Activated T-cell treated with anti-CD3 and anti-CD28 coated beads, Interleukin-2, amount 50 U/mL, for 24 hours (primary cell): Measurements from ENCODE around the gene IPO9.

ENCODE experiments used
- DNase-seq: peaks from one replicate; pipeline ENCODE4 v3.0.0-alpha.2; 2020
- H3K27ac Mint-ChIP-seq: 2 replicates; pipeline ENCODE4 v1.8.0; 2020; ENCODE audit warnings: mild to moderate bottlenecking, mixed read lengths
- H3K27me3 Mint-ChIP-seq: 2 replicates; pipeline ENCODE4 v1.8.0; 2020; ENCODE audit warnings: mixed read lengths
- H3K36me3 Mint-ChIP-seq: 2 replicates; pipeline ENCODE4 v1.8.0; 2020; ENCODE audit warnings: low read depth, mixed read lengths
- H3K4me1 Mint-ChIP-seq: 2 replicates; pipeline ENCODE4 v1.8.0; 2020; ENCODE audit warnings: low read depth, mixed read lengths
- H3K4me3 Mint-ChIP-seq: 2 replicates; pipeline ENCODE4 v1.8.0; 2020; ENCODE audit warnings: mild to moderate bottlenecking, moderate library complexity, mixed read lengths
- H3K9me3 Mint-ChIP-seq: 2 replicates; pipeline ENCODE4 v1.8.0; 2020; ENCODE audit warnings: mixed read lengths

IPO9 gene

DNA sequence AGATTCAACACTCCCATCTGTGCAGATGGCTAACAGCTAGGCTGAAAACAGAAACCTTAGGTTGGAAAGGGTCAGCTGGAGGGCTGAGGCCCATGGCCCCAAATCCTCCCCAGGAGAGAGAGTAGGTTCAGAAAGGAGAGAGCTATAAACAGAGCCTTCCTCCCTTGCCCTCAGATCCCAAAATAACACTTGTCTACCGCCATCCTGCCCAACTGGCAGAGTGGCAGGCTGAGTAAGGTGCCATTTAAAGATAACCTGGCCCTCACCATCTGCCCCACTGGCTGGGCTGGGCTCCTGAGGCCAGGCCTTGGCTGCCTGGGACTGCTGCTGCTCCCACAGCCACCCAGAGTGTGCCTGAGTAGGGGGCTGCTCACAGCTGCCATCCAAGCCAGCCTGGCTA is 55.5 kb downstream of the IPO9 start:
- peaks cover 21% of the 10 kb centered on the region for H3K27me3 Mint-ChIP-seq
- H3K4me1 Mint-ChIP-seq: peaks cover 15% of the 10 kb centered on the region
- no peak overlapping the region for H3K4me3 Mint-ChIP-seq
- peak; percentile 25 for DNase-seq
- H3K9me3 Mint-ChIP-seq: no peaks in the 10 kb centered on the region
- peaks cover 2% of the 10 kb centered on the region for H3K36me3 Mint-ChIP-seq
- no peak overlapping the region for H3K27ac Mint-ChIP-seq

DNA sequence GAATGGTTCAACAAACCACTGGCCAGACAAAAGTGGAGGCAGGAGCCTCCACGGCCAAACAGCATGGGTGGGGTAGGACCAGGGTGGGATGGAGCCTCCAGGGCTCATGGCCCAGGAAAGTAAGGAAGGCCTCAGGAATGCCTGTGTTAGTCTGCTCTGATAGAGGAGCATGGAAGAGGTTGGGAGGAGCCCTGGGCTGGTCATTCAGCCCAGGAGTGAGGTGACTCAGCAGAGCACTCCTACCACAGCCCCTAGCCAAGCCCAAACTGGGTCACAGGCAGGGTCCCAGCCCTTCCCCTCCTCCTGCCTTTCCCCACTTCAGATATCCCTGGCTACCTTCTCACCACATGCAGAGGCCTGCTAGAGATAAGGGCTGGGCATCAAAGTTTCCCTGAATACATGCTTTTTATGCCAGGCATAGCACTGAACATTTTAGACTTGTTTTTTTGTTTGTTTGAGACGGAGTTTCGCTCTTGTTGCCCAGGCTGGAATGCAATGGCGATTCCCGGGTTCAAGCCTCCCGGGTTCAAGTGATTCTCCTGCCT is 56.6 kb downstream of the IPO9 start:
- Mint-ChIP-seq H3K27me3 (peaks cover 31% of the 10 kb centered on the region), H3K27ac (no peak overlapping the region), H3K4me1 (peaks cover 17% of the 10 kb centered on the region), H3K9me3 (no peaks in the 10 kb centered on the region), H3K4me3 (no peak overlapping the region), H3K36me3 (no peaks in the 10 kb centered on the region)
- peak; percentile 16 for DNase-seq

DNA sequence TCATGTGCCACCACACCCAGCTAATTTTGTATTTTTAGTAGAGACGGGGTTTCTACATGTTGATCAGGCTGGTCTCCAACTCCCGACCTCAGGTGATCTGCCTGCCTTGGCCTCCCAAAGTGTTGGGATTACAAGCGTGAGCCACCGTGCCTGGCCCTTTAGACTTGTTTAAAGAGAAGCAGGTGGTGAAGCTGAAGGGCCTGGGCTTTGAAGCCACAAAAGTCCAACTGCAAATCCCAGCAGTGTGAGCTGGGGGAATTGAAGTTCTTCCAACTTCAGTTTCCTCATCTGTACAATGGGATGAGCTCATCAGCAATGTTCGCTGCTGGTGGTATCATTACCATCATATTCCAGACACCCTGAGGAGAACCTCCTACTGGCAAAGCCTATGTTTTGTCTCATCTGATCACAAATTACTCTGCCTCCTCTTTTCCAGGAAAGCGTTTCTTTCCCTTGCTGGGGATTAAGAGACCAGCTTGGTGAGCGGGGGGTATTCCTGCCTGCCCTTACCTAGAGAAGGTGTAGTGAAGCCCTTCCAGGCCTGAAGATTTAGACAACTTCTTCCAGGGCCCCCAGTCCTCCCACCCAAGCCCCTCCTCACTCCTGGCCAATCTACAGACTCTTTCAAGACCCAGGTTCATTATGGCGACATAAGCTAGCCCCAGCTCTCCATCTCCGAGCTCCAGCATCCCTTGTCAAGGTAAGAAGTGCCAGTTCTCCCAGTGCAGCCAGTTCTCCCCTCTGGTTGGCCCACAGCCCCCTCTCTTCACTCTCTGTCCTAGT is 57.3 kb downstream of the IPO9 start:
- no peaks in the 10 kb centered on the region for H3K9me3 Mint-ChIP-seq
- no peak for DNase-seq
- no peak overlapping the region for H3K4me3 Mint-ChIP-seq
- peaks cover 36% of the 10 kb centered on the region for H3K27me3 Mint-ChIP-seq
- H3K4me1 Mint-ChIP-seq: peaks cover 17% of the 10 kb centered on the region
- H3K36me3 Mint-ChIP-seq: no peaks in the 10 kb centered on the region
- H3K27ac Mint-ChIP-seq: no peak overlapping the region

DNA sequence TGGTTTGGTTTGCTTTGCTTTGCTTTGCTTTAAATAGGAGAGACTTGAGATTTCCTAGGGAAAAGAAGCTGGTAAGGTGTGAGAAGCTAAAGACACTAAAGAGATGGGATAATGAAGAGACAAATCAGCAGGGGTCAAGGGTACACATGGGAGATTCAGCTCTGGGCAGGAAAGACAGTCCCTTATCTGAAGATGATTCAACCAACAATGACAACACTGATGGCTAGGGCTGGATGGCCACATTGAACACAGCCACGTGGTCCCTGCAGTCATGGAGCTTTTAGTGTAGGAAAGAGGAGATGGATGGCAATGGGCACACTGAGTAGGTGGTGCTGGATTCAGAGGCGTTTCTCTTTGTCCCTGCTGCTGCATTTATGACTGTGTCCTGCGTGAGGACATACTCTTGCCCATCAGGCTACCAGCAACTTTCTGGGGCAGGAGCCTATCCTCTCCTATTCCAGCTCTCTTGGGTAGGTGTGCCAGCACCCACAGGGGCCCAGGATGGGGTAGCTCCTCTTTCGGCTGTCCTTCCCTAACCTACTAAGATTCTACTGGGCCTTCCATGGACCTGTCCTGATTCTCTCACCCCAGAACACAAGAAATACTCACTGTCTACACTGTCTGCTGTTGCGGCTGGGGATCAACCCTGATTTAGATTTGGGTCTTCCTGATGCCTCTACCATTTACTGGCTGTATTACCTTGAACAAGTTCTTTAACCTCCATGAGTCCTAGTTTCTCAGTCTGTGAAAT is 58.3 kb downstream of the IPO9 start:
- DNase-seq: no peak
- H3K27me3 Mint-ChIP-seq: peaks cover 45% of the 10 kb centered on the region
- no peaks in the 10 kb centered on the region for H3K9me3 Mint-ChIP-seq
- no peak overlapping the region for H3K4me3 Mint-ChIP-seq
- no peaks in the 10 kb centered on the region for H3K36me3 Mint-ChIP-seq
- peaks cover 17% of the 10 kb centered on the region for H3K4me1 Mint-ChIP-seq
- H3K27ac Mint-ChIP-seq: peak overlapping the region; percentile 15

DNA sequence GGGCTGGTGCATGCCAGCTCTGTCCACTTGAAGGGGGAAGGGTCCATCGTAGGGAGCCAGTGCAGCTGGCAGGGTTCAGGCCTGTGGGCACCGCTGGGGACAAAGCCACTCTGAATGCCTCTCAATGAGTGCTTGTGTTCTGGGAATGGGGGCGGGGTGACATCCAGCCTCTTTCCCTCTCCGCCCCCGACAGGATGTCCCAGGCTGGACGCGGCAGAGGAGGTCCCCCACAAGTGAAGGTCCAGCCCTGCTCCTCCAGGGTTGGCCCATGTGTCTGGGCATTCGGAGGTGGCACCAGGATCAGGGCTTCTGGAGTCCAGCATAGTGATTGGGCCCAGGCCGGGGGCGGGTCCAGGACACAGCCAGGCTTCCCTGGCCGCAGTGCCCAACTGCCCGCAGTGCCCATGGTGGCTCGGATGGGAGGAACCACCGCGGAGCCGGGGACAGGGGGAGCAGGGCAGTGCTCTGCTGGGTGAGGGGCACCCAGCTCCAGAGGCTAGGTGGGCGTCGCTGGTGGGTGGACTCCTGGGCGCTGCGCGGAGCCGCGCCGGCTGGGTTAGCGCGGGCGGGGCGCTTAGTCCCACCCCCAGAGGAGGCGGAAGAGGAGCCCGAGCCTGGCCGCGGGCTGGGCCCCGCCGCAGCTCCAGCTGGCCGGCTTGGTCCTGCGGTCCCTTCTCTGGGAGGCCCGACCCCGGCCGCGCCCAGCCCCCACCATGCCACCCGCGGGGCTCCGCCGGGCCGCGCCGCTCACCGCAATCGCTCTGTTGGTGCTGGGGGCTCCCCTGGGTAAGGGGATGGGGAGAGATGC is 59.5 kb downstream of the IPO9 start, which contains the start of gene SHISA4:
Gene SHISA4 (plus strand): TSS at position 617 of the 808 bp plus-strand sequence. CDS start 97 bp downstream, at position 714.
- H3K9me3 Mint-ChIP-seq: no peaks in the 10 kb centered on the region
- H3K36me3 Mint-ChIP-seq: no peaks in the 10 kb centered on the region
- H3K27me3 Mint-ChIP-seq: peaks cover 51% of the 10 kb centered on the region
- peak; percentile 38 for DNase-seq
- H3K4me3 Mint-ChIP-seq: peak within 1 kb of the TSS; percentile 55
- peaks cover 7% of the 10 kb centered on the region for H3K4me1 Mint-ChIP-seq
- H3K27ac Mint-ChIP-seq: peak within 1 kb of the TSS; percentile 29

DNA sequence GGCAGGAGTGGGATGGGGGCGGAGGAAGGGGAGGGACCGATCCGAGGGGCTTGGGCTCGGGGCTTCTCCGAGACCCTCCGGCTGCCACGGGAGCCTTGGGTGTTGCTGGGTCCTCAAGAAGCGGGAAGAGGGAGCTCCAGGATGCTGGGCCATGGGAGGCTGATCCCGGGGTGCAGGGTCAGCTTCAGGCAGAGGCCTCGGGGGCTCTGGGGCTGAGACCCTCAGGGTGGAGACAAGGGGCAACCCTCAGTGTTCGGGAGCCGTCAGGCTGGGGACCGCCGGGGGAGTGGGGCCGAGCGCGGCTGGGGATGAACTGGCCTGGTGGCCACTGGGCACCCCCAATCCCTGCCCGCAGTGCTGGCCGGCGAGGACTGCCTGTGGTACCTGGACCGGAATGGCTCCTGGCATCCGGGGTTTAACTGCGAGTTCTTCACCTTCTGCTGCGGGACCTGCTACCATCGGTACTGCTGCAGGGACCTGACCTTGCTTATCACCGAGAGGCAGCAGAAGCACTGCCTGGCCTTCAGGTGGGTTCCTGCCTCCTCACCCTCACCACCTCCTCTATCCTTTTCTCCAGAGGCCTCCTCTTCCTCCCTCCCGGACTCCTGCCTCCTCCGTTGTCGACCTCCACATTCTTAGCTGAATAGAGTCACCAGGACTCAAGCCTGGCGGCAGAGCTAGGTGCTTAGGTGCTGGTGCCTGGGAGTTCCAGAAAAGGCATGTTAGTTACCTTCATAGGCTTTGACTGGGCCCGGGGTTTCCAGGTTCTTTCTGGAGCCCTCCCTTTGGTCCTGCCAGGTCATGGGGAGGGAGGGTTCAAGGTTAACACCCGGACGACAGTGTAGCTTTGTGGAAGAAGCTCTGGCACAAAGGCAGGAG is 60.4 kb downstream of the IPO9 start:
- Mint-ChIP-seq H3K27me3 (peaks cover 60% of the 10 kb centered on the region), H3K4me1 (peaks cover 3% of the 10 kb centered on the region), H3K4me3 (peak overlapping the region; percentile 55), H3K9me3 (no peaks in the 10 kb centered on the region), H3K36me3 (no peaks in the 10 kb centered on the region), H3K27ac (no peak overlapping the region)
- DNase-seq: no peak

DNA sequence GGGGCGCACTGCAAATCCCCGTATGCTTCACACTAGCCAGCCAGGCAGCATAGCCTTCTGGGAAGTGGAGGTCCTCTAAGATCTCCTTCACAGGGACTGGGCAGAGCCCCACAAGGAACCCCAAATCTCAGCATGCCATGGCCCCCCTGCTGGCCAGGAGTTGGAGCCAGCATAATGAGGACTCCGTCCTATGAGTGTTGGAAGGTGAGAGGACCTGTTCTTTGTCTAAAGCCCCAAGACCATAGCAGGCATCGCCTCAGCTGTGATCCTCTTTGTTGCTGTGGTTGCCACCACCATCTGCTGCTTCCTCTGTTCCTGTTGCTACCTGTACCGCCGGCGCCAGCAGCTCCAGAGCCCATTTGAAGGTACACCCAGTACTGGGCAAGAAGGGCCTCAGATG is 61.3 kb downstream of the IPO9 start:
- peaks cover 3% of the 10 kb centered on the region for H3K4me1 Mint-ChIP-seq

DNA sequence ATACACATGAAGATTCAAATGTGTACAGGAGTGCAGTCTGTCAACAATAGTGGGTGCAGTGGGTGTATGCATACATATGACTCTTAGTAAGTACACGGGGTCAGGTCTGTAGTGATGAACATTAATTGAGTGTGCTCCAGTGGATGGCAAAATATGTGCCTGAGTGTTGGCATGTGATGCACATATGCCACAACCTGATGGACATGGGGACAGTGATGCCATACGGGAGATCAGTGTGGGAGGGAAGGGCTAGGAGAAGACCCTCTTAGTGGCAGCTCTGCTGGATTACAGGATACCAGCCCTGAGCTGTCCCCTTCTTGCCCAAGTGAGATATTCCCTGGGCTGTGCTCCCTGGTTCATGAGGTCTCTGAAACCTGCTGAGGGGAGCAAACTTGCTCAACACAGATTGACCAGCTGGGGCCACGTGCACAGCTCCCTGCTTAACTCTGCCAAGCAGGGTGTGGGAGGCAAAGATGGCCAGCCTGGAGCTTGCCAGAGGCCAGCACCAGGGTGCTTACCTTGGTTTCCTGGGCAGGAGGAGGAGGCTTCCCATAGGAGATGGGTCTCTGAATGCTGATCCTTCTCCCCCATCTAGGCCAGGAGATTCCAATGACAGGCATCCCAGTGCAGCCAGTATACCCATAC is 62.0 kb downstream of the IPO9 start:
- no peak overlapping the region for H3K27ac Mint-ChIP-seq
- no peak for DNase-seq
- peaks cover 64% of the 10 kb centered on the region for H3K27me3 Mint-ChIP-seq
- no peaks in the 10 kb centered on the region for H3K9me3 Mint-ChIP-seq
- peaks cover 4% of the 10 kb centered on the region for H3K4me1 Mint-ChIP-seq
- H3K36me3 Mint-ChIP-seq: no peaks in the 10 kb centered on the region
- H3K4me3 Mint-ChIP-seq: no peak overlapping the region

More for the DNA sequence above, 61.3 kb downstream of the IPO9 start:
- Mint-ChIP-seq H3K27me3 (peaks cover 64% of the 10 kb centered on the region), H3K4me3 (no peak overlapping the region), H3K36me3 (no peaks in the 10 kb centered on the region), H3K9me3 (no peaks in the 10 kb centered on the region), H3K27ac (no peak overlapping the region)
- DNase-seq: no peak

DNA sequence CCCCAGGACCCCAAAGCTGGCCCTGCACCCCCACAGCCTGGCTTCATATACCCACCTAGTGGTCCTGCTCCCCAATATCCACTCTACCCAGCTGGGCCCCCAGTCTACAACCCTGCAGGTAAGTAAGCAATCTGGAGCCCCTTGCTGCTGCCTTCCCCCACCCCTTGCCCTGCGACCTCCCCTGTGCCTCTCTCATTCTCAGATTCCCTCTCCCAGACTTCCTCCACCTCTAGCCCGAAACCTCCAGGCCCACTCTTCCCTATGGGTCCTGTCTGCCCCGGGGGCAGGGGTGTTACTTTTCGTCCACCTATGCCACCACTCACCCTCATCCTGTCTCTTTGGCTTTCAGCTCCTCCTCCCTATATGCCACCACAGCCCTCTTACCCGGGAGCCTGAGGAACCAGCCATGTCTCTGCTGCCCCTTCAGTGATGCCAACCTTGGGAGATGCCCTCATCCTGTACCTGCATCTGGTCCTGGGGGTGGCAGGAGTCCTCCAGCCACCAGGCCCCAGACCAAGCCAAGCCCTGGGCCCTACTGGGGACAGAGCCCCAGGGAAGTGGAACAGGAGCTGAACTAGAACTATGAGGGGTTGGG is 62.6 kb downstream of the IPO9 start:
- H3K9me3 Mint-ChIP-seq: no peaks in the 10 kb centered on the region
- H3K27me3 Mint-ChIP-seq: peaks cover 63% of the 10 kb centered on the region
- H3K36me3 Mint-ChIP-seq: no peaks in the 10 kb centered on the region
- H3K4me1 Mint-ChIP-seq: peaks cover 10% of the 10 kb centered on the region
- no peak for DNase-seq
- no peak overlapping the region for H3K4me3 Mint-ChIP-seq
- no peak overlapping the region for H3K27ac Mint-ChIP-seq

DNA sequence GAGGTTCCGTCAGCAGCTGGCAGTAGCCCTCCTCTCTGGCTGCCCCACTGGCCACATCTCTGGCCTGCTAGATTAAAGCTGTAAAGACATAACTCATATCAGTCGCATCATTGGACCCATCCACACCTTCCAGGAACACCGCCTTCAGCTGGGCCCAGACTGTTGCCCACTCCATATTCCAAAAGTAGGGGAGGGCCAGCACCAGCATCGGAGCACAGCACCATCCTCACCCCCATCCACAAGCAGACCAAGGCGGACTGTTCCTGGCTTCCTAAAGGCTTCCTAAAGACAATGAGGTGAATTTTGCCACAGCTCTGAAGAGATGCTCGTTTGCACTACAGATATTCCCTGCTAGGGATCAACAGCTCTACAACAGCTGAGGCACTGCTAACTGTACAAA is 63.3 kb downstream of the IPO9 start:
- H3K27ac Mint-ChIP-seq: no peak overlapping the region
- no peak for DNase-seq

DNA sequence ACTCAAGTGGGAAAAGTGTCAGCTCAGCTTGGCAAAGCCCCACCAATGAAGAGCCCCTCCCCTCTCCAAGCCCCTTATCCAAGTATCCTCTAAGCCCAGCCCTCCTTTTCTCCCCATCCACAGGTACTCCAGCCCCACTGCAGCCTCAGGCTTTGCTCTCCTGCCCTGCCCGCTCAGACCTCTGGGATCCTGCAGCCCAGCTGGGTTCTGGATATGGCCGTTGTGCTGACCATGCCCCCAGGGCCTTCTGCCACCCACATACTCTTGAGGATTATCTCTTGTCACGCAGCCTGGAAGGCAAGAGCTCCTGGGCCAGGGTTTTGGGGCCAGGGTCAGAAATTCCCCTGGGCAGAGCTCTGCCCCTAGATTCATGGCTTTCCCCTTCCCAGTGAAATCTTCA is 64.5 kb downstream of the IPO9 start:
- Mint-ChIP-seq H3K9me3 (no peaks in the 10 kb centered on the region), H3K4me1 (peaks cover 11% of the 10 kb centered on the region), H3K4me3 (no peak overlapping the region), H3K36me3 (no peaks in the 10 kb centered on the region), H3K27me3 (peaks cover 45% of the 10 kb centered on the region), H3K27ac (no peak overlapping the region)
- no peak for DNase-seq

More for the DNA sequence above, 63.3 kb downstream of the IPO9 start:
- peaks cover 56% of the 10 kb centered on the region for H3K27me3 Mint-ChIP-seq
- no peaks in the 10 kb centered on the region for H3K9me3 Mint-ChIP-seq
- H3K4me3 Mint-ChIP-seq: no peak overlapping the region
- peaks cover 11% of the 10 kb centered on the region for H3K4me1 Mint-ChIP-seq
- H3K36me3 Mint-ChIP-seq: no peaks in the 10 kb centered on the region

DNA sequence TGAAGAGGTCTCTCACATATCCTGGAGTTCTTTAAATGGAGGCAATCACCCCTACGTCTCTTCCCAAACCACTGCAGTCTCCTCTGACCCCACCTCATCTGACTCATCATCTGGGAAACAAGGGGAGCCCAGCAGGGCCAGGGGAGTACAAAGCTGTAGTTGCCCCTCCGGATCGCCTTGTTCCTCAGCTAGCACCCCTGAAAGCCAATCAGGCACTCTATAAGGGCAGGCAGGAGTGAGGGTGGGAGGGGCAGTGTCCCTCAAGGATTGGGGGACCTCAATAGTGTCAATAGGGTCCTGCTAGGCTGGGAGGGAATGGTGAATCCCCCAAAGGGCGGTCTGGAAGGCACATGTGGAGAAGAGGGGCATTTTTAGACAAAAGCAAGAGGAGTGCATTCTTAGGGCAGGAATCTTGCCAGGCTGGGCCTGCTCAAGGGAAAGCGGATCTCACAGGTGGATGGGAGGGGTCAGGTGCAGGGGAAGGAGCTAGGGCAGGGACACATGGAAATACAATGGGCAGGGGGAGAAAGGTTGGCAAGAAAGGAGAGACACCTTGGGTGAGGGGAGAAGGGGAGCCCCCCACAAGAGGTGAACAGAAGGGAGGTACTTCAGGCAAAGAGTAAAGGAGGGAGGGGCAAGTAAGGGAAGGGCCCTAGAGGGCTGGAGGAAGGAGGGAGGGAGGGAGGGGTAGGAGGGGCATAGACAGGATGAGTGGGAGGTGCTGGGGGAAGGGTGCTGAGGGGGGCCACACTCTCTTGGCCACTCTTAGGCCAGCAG is 65.6 kb downstream of the IPO9 start:
- Mint-ChIP-seq H3K9me3 (no peaks in the 10 kb centered on the region), H3K27me3 (peaks cover 42% of the 10 kb centered on the region), H3K27ac (no peak overlapping the region), H3K4me1 (peaks cover 9% of the 10 kb centered on the region), H3K4me3 (no peak overlapping the region), H3K36me3 (no peaks in the 10 kb centered on the region)
- no peak for DNase-seq
